Amygdala (tissue), 56 donors: Measurements from ENCODE around the gene PCDH9.

Experiments
- DNase-seq, 56 donors: peaks; one replicate each; lab custom pipeline; 2025; lab: John Stamatoyannopoulos, UW

Gene PCDH9

GRCh38 chr13:66519259-66519658, 710.9 kb downstream of the PCDH9 start:
- DNase-seq = no peak

- no peak for DNase-seq
Measured at GRCh38 chr13:66518068-66518467, 712.1 kb downstream of the PCDH9 start.

- DNase-seq = no peak
Measured at GRCh38 chr13:66513728-66514127, 716.4 kb downstream of the PCDH9 start.

- DNase-seq = no peak
Measured at GRCh38 chr13:66509175-66509574, 721.0 kb downstream of the PCDH9 start.

- no peak for DNase-seq
Measured at GRCh38 chr13:66508153-66508909, 721.8 kb downstream of the PCDH9 start.

- no peak for DNase-seq
Measured at GRCh38 chr13:66506979-66507378, 723.2 kb downstream of the PCDH9 start.

- DNase-seq = no peak
Measured at GRCh38 chr13:66506051-66506777, 723.9 kb downstream of the PCDH9 start.

GRCh38 chr13:66503890-66504289, 726.2 kb downstream of the PCDH9 start:
- DNase-seq = no peak

GRCh38 chr13:66501181-66501580, 729.0 kb downstream of the PCDH9 start:
- DNase-seq = no peak

- no peak for DNase-seq
Measured at GRCh38 chr13:66492479-66492878, 737.7 kb downstream of the PCDH9 start.

GRCh38 chr13:66491251-66491650, 738.9 kb downstream of the PCDH9 start:
- no peak for DNase-seq

GRCh38 chr13:66489586-66489985, 740.5 kb downstream of the PCDH9 start:
- DNase-seq = no peak

- no peak for DNase-seq
Measured at GRCh38 chr13:66489172-66489571, 741.0 kb downstream of the PCDH9 start.

GRCh38 chr13:66483712-66484111, 746.4 kb downstream of the PCDH9 start:
- DNase-seq = no peak

- DNase-seq = no peak
Measured at GRCh38 chr13:66482836-66483235, 747.3 kb downstream of the PCDH9 start.

- no peak for DNase-seq
Measured at GRCh38 chr13:66477816-66478215, 752.3 kb downstream of the PCDH9 start.

- no peak for DNase-seq
Measured at GRCh38 chr13:66475061-66475460, 755.1 kb downstream of the PCDH9 start.

- DNase-seq = no peak
Measured at GRCh38 chr13:66469745-66470144, 760.4 kb downstream of the PCDH9 start.

- no peak for DNase-seq
Measured at GRCh38 chr13:66468656-66469055, 761.5 kb downstream of the PCDH9 start.

- no peak for DNase-seq
Measured at GRCh38 chr13:66462187-66462586, 767.9 kb downstream of the PCDH9 start.

GRCh38 chr13:66461021-66461420, 769.1 kb downstream of the PCDH9 start:
- no peak for DNase-seq

GRCh38 chr13:66459634-66460033, 770.5 kb downstream of the PCDH9 start:
- no peak for DNase-seq
